ENCODE measurements around the gene SNRNP35.

The SNRNP35 gene

GRCh38 chr12:123494124-123494851, 36.3 kb downstream of the SNRNP35 start:
- TF ChIP-seq CTCF (IDR thresholded peaks at IDR 0.05; ENCODE audit: low read depth, low read length), result no peak
- DNase-seq (ENCODE audit: low read depth in 2 of 2), result no peak
- H3K4me3 ChIP-seq (replicated peaks in 1 of 2; ENCODE audit: low read depth in 2 of 2, low read length in 2 of 2), result no peak overlapping the region

DNA sequence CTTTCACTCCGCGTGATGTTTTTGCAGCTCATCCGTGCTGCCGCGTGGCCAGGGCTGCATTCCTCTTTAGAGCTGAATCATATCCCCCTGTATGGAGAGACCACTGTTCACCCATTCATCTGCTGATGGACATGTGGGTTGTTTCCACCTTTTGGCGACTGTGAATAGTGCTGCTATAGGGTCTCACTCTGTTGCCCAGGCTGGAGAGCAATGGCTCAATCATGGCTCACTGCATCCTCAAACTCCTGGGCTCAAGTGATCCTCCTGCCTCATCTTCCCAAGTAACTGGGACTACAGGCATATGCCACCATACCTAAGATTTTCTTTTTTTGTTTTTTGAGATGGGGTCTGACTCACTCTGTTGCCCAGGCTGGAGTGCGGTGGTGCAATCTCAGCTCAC, 39.1 kb downstream of the SNRNP35 start:
- DNase-seq (ENCODE audit: low read depth in 2 of 2), result no peak
- TF ChIP-seq CTCF (IDR thresholded peaks at IDR 0.05; ENCODE audit: low read depth, low read length), result no peak
- H3K4me3 ChIP-seq (replicated peaks in 1 of 2; ENCODE audit: low read depth in 2 of 2, low read length in 2 of 2), result no peak overlapping the region

DNA sequence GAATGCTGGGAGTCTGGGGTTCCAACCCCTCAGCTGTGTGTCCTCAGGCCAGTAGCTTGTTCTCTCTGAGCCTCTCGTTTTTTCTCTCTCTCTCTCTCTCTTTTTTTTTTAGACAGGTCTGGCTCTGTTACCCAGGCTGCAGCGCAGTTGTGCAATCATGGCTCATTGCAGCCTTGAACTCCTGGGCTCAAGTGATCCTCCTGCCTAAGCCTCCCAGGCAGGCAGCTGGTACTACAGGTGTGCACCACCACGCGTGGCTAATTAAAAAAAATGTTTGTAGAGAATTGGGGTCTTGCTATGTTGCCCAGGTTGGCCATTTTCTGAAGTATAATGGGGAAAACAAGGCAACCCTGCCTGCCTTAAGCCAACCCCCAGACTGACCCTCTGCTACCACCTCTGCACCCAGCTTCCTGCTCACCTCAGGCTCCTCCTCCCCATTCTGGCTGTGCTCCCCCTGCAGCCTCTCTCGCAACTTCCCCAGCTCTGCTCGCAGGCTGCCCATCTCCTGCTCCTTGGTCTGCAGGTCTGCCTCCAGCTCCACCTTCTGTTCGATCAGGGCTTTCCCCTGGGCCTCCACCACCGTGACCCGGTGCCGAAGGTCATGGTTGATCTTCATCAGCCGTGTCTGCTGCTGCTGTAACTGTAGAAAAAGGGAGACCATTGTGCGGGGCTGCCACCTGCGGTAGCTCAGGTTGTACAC, 40.3 kb downstream of the SNRNP35 start:
- no peak for DNase-seq (ENCODE audit: low read depth in 2 of 2)
- no peak overlapping the region for H3K4me3 ChIP-seq (replicated peaks in 1 of 2; ENCODE audit: low read depth in 2 of 2, low read length in 2 of 2)
- TF ChIP-seq CTCF (IDR thresholded peaks at IDR 0.05; ENCODE audit: low read depth, low read length), result no peak

GRCh38 chr12:123499332-123499731, 41.4 kb downstream of the SNRNP35 start:
- TF ChIP-seq CTCF (IDR thresholded peaks at IDR 0.05; ENCODE audit: low read depth, low read length), result no peak
- DNase-seq (ENCODE audit: low read depth in 2 of 2), result no peak
- no peak overlapping the region for H3K4me3 ChIP-seq (replicated peaks in 1 of 2; ENCODE audit: low read depth in 2 of 2, low read length in 2 of 2)

GRCh38 chr12:123502163-123502704, 44.3 kb downstream of the SNRNP35 start:
- no peak overlapping the region for H3K4me3 ChIP-seq (replicated peaks in 1 of 2; ENCODE audit: low read depth in 2 of 2, low read length in 2 of 2)
- no peak for TF ChIP-seq CTCF (IDR thresholded peaks at IDR 0.05; ENCODE audit: low read depth, low read length)
- DNase-seq (ENCODE audit: low read depth in 2 of 2), result no peak

- no peak overlapping the region for H3K4me3 ChIP-seq (replicated peaks in 1 of 2; ENCODE audit: low read depth in 2 of 2, low read length in 2 of 2)
- DNase-seq (ENCODE audit: low read depth in 2 of 2), result no peak
- no peak for TF ChIP-seq CTCF (IDR thresholded peaks at IDR 0.05; ENCODE audit: low read depth, low read length)
Measured at GRCh38 chr12:123506059-123506842, 48.3 kb downstream of the SNRNP35 start.
